K562 (cell line): ENCODE results near the gene SLC25A51. TPM values are rescaled to one million over a fixed set of nuclear protein-coding genes. Genes with fewer than 3 reads are reported as not detected.

ENCODE experiments used
- ARID4B ChIP-seq: sonication (generic); formaldehyde crosslinking; IDR thresholded peaks from 2 replicates; pipeline ENCODE4 v1.8.0; 2022; ENCODE audit warnings: mild to moderate bottlenecking, missing genetic modification reagents
- BACH1 ChIP-seq: fragments of 200-800 bp; sonication (Bioruptor generic); IDR thresholded peaks from 2 replicates; pipeline ENCODE4 v1.6.1; 2016; ENCODE audit warnings: missing genetic modification characterization, missing compliant biosample characterization
- CREB3 ChIP-seq: fragments of 450-650 bp; conservative IDR thresholded peaks from 2 replicates; pipeline ENCODE4 v1.6.1; 2016; ENCODE audit warnings: missing genetic modification characterization, low read depth, mild to moderate bottlenecking, missing compliant biosample characterization, moderate library complexity
- DPF2 ChIP-seq: fragments of 450-650 bp; IDR thresholded peaks from 2 replicates; pipeline ENCODE4 v1.6.1; 2016
- FOSL1 ChIP-seq: fragments of 200-800 bp; sonication (Bioruptor generic); conservative IDR thresholded peaks from 2 replicates; pipeline ENCODE4 v1.6.1; 2016; ENCODE audit warnings: missing genetic modification characterization, missing compliant biosample characterization
- MAFG ChIP-seq: fragments of 450-650 bp; conservative IDR thresholded peaks from 2 replicates; pipeline ENCODE4 v1.6.1; 2016; ENCODE audit warnings: missing genetic modification characterization, missing compliant biosample characterization
- MAFK ChIP-seq: IDR thresholded peaks from 2 replicates; pipeline ENCODE4 v1.6.1; 2011; ENCODE audit warnings: low read length, improper control_type of control experiment
- MBD1 ChIP-seq: fragments of 250-450 bp; sonication (Bioruptor Pico); IDR thresholded peaks from 2 replicates; pipeline ENCODE4 v1.8.0; 2022; ENCODE audit warnings: inconsistent platforms
- MTA2 ChIP-seq: fragments of 450-650 bp; IDR thresholded peaks from 2 replicates; pipeline ENCODE4 v1.6.1; 2016; ENCODE audit warnings: low read depth
- NFE2 ChIP-seq: IDR thresholded peaks from 2 replicates; pipeline ENCODE4 v1.6.1; 2014; ENCODE audit warnings: antibody characterized with exemption, low read depth
- PML ChIP-seq: IDR thresholded peaks from 2 replicates; pipeline ENCODE4 v1.6.1; 2012; ENCODE audit warnings: low read length, inconsistent platforms
- RFX5 ChIP-seq: IDR thresholded peaks from 2 replicates; pipeline ENCODE4 v1.6.1; 2011; ENCODE audit warnings: low read depth, mild to moderate bottlenecking, improper control_type of control experiment, low read length
- SMARCA4 ChIP-seq: fragments of 450-650 bp; IDR thresholded peaks from 2 replicates; pipeline ENCODE4 v1.6.1; 2016
- SMARCE1 ChIP-seq: fragments of 450-650 bp; IDR thresholded peaks from 2 replicates; pipeline ENCODE4 v1.7.1; 2016; ENCODE audit warnings: mild to moderate bottlenecking
- TEAD4 ChIP-seq, 2 experiments: sonication (generic) in 1 of 2; formaldehyde crosslinking in 1 of 2; IDR thresholded peaks; 2 replicates each; pipeline versions ENCODE4 v1.6.1 to v1.8.0; 2012 to 2022; ENCODE audit warnings: borderline replicate concordance in 1 of 2, inconsistent platforms in 1 of 2, low read length in 1 of 2, mild to moderate bottlenecking in 1 of 2, missing genetic modification reagents in 1 of 2
- YY1 ChIP-seq, 3 experiments: IDR thresholded peaks; 2 replicates each; pipeline ENCODE4 v1.6.1; 2011; ENCODE audit warnings: low read length in 2 of 3, mild to moderate bottlenecking in 2 of 3, moderate library complexity in 2 of 3, borderline replicate concordance in 1 of 3, control low read depth in 1 of 3, low read depth in 1 of 3; ENCODE audit not compliant: insufficient read depth in 3 of 3, insufficient replicate concordance in 2 of 3, control insufficient read depth in 1 of 3, insufficient read length in 1 of 3; ENCODE audit errors: extremely low read depth in 1 of 3
- ZNF316 ChIP-seq: fragments of 450-650 bp; IDR thresholded peaks from 2 replicates; pipeline ENCODE4 v1.6.1; 2016
- polyA plus RNA-seq, 8 experiments: library from polyadenylated mRNA; depleted of rRNA in 4 of 8; stranded (reverse) in 5 of 8; unstranded in 3 of 8; fragments of >200 nt; fragmentation: Nextera tagmentation in 2 of 8; fragmentation: Illumina TruSeq in 1 of 8; extraction: Ambion mirVana in 2 of 8; extraction: Trizol in 1 of 8; gene quantifications; 2 replicates each; pipeline versions ENCODE4 v1.2.1 to v1.2.3, GENCODE V29; 2011 to 2014; ENCODE audit warnings: inconsistent platforms in 1 of 8, missing spikeins in 1 of 8
- total RNA-seq, 7 experiments: library from RNA; depleted of rRNA in 6 of 7; stranded (reverse); fragments of >200 nt in 6 of 7; fragmentation: Illumina TruSeq in 2 of 7; extraction: Trizol in 2 of 7; gene quantifications; 2 replicates each; pipeline versions ENCODE4 v1.2.1 to v1.2.3, GENCODE V29; 2011 to 2021; ENCODE audit warnings: low replicate concordance in 1 of 7
- TF ChIP-seq, protein P1 (sequence below), 2 experiments: fragments of 450-650 bp; IDR thresholded peaks; 2 replicates each; pipeline ENCODE4 v1.6.1; 2016

SLC25A51 gene
- total and polyA plus RNA-seq, 9 of the 15 experiments (the other 6 are each of a cell fraction or from before 2014, with no cell fraction given), result 9.1 to 40.7 (median 24.5) TPM

GRCh38 chr9:37902796-37903646 is 906 bp downstream of the SLC25A51 start (continued):
- TF ChIP-seq CREB3 (tag) (no peak), ZNF316 (peak; percentile 99), SMARCE1 (peak; percentile 23; the same call in 1 of the 2 replicates), MAFK (peak; percentile 91), YY1 (IDR thresholded peaks at IDR 0.05; ENCODE audit: borderline replicate concordance in 1 of 3, control insufficient read depth in 1 of 3, extremely low read depth in 1 of 3, insufficient read depth in 3 of 3, insufficient read length in 1 of 3, insufficient replicate concordance in 2 of 3, low read depth in 1 of 3, low read length in 2 of 3) (peak in 1 of 3 experiments; percentile 51), BACH1 (peak; percentile 71; the same call in 1 of the 2 replicates), SMARCA4 (0 out of 2 replicates have a peak, but pooled peaks have one; percentile 16), ARID4B (CRISPR knock-in tag) (no peak), MAFG (tag) (peak; percentile 95), PML (0 out of 2 replicates have a peak, but pooled peaks have one; percentile 26), FOSL1 (tag) (peak; percentile 48; the same call in 1 of the 2 replicates), MBD1 (no peak), NFE2 (peak; percentile 73; the same call in 1 of the 2 replicates), MTA2 (no peak), DPF2 (peak; percentile 30; the same call in 1 of the 2 replicates), RFX5 (no peak), TEAD4 (IDR thresholded peaks at IDR 0.05; ENCODE audit: low read length) (0 out of 2 replicates have a peak, but pooled peaks have one; percentile 1), TEAD4 (CRISPR knock-in tag; IDR thresholded peaks at IDR 0.05; ENCODE audit: borderline replicate concordance) (no peak)
- TF ChIP-seq, protein P1, sequence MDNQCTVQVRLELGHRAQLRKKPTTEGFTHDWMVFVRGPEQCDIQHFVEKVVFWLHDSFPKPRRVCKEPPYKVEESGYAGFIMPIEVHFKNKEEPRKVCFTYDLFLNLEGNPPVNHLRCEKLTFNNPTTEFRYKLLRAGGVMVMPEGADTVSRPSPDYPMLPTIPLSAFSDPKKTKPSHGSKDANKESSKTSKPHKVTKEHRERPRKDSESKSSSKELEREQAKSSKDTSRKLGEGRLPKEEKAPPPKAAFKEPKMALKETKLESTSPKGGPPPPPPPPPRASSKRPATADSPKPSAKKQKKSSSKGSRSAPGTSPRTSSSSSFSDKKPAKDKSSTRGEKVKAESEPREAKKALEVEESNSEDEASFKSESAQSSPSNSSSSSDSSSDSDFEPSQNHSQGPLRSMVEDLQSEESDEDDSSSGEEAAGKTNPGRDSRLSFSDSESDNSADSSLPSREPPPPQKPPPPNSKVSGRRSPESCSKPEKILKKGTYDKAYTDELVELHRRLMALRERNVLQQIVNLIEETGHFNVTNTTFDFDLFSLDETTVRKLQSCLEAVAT (IDR thresholded peaks at IDR 0.05), result peak in 1 of 2 experiments; percentile 6; a peak in 1 of 4 replicates
